ENCODE results near the gene PLEKHM2.
"Not testable (repeated sequence)": the region's sequence is repeated elsewhere in the genome, so short reads cannot be mapped to it uniquely, and the experiment has no call there.

The PLEKHM2 gene

DNA sequence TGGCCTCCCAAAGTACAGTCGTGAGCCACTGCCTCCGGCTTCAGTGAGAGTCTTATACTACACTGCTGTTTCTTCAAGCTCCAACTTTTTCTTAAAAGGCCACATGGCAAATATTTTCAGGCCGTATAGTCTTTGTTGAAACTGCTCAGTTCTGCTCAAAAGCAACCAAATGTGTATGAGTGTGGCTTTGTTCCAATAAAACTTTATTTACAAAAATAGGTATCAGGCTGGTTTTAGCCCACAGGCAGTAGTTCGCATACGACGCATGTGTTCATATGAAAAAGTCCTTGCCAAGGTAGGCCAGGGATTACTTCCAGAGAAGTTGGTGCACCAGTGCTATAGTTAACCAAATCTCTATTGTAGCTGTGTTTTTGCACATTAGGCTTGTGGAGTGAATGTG lies 6.2 kb downstream of the PLEKHM2 start:
- no peak for DNase-seq (ENCODE audit: low read depth)
- no peak overlapping the region for H3K4me3 ChIP-seq (ENCODE audit: low read length)
- TF ChIP-seq, protein P1, sequence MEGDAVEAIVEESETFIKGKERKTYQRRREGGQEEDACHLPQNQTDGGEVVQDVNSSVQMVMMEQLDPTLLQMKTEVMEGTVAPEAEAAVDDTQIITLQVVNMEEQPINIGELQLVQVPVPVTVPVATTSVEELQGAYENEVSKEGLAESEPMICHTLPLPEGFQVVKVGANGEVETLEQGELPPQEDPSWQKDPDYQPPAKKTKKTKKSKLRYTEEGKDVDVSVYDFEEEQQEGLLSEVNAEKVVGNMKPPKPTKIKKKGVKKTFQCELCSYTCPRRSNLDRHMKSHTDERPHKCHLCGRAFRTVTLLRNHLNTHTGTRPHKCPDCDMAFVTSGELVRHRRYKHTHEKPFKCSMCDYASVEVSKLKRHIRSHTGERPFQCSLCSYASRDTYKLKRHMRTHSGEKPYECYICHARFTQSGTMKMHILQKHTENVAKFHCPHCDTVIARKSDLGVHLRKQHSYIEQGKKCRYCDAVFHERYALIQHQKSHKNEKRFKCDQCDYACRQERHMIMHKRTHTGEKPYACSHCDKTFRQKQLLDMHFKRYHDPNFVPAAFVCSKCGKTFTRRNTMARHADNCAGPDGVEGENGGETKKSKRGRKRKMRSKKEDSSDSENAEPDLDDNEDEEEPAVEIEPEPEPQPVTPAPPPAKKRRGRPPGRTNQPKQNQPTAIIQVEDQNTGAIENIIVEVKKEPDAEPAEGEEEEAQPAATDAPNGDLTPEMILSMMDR (conservative IDR thresholded peaks at IDR 0.05; ENCODE audit: low read length) = no peak

DNA sequence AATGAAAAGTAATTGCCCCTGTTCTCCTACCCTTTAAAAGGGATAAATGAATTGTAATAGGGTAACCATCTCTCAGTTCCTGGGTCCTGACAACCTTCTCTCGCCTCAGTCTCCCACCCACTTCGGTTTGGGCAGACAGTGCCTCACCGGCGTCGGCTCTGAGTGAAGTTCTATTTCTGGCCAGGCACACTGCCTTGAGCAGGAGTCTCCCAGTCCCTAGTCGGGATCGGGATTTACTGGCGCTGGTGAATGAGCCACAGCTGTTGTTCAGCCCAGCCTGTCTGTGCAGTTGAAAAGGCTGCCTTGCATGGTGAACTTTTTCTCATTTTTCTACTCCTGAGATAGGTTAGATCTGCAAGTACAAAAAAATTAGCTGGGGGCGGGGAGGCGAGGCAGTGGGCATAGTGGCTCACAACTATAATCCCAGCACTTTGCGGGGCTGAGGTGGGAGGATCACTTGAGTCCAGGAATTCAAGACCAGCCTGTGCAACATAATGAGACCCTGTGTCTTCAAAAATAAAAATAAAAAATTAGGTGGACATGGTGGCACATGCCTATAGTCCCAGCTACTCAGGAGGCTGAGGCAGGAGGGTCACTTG lies 7.4 kb downstream of the PLEKHM2 start:
- no peak for DNase-seq (ENCODE audit: low read depth)
- H3K4me3 ChIP-seq (ENCODE audit: low read length) = no peak overlapping the region
- TF ChIP-seq, protein P1 (conservative IDR thresholded peaks at IDR 0.05; ENCODE audit: low read length) = no peak

DNA sequence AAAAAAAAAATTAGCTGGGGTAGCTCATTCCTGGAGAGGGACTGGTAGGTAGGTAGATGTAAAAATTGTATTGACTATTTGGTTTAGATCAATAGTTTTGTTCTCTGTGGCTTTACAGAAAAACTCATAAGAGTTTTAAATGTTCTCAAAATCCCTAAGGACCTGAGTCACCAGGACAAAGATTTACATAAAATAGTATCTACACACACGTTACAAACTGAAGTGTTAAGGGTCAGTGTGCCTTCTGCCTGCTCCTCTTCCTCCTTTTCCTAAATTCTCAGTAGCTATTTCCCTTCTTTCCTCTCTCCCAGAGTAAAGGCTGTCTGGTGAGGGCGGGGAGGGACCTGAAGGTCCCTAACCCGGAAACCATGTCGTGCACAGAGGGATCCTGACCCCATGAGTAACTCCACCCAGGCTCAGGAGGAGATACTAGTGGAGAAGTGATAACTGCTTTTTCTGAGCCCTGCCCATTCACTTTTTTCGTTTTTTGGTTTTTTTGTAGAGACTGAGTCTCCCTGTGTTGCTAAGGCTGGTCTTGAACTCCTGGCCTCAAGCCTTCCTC lies 8.1 kb downstream of the PLEKHM2 start:
- TF ChIP-seq, protein P1 (conservative IDR thresholded peaks at IDR 0.05; ENCODE audit: low read length) = no peak
- no peak for DNase-seq (ENCODE audit: low read depth)
- H3K4me3 ChIP-seq (ENCODE audit: low read length) = no peak overlapping the region

DNA sequence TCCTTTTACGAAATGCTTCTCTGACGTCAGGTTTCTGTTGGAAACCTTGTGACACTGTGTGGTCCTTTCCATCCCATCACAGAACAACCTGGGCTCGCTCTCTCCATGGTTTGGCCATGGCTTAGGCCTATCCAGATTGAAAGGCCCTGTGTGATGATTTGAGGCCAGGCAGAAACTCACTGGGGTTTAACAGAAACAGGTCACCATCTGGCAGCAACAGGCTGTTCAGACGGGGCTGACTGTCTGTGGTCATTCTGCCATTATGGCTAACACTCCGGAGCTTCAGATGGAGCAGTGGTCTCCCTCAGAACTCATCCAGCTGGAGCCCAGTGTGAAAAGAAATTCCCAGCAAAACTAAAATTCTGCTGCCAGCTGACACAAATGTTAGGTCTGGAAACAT lies 9.3 kb downstream of the PLEKHM2 start:
- DNase-seq (ENCODE audit: low read depth) = no peak
- TF ChIP-seq, protein P1 (conservative IDR thresholded peaks at IDR 0.05; ENCODE audit: low read length) = no peak
- H3K4me3 ChIP-seq (ENCODE audit: low read length) = no peak overlapping the region

DNA sequence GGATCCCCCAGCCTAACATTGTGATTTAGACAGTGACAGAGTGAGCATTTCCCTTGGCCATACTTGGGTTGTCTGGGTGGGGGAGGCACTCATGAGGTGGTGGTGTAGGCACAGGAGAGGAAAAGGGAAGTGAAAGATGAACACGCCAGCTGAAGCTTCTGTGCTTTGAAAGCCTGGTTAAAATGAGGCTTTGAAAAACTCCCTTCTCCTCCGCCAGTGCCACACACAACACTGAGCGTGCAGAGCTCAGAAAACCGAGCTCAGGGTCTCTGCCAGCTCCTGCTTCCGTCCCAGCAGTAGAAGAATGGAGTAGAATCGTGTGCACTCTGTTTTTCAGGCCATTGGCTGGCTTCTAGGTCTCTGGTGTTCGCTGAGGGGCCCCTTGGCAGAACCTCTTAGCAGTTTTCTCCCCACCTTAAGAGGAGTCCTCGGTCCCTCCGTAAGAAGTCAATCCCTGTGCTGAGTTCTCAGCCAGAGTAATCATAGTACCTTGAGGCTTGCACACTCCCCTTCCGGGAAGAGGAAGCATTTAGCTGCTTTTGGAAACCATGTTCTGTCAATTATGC lies 12.9 kb downstream of the PLEKHM2 start:
- DNase-seq (ENCODE audit: low read depth) = no peak
- TF ChIP-seq, protein P1 (conservative IDR thresholded peaks at IDR 0.05; ENCODE audit: low read length) = no peak
- no peak overlapping the region for H3K4me3 ChIP-seq (ENCODE audit: low read length)

DNA sequence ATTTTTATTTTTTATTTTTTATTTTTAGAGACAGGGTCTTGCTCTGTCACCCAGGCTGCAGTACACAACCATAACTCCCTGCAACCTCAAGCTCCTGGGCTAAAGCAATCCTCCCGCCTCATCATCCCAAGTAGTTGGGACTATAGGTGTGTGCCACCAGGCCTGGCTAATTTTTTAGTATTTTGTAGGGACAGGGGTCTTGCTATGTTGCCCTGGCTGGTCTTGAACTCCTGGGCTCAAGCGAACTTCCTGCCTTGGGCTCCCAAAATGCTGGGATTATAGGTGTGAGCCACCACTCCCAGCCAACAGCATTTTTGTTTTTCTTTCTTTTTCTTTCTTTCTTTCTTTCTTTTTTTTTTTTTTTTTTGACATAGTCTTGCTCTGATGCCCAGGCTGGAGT lies 14.1 kb downstream of the PLEKHM2 start:
- no peak overlapping the region for H3K4me3 ChIP-seq (ENCODE audit: low read length)
- TF ChIP-seq, protein P1 (conservative IDR thresholded peaks at IDR 0.05; ENCODE audit: low read length) = no peak

DNA sequence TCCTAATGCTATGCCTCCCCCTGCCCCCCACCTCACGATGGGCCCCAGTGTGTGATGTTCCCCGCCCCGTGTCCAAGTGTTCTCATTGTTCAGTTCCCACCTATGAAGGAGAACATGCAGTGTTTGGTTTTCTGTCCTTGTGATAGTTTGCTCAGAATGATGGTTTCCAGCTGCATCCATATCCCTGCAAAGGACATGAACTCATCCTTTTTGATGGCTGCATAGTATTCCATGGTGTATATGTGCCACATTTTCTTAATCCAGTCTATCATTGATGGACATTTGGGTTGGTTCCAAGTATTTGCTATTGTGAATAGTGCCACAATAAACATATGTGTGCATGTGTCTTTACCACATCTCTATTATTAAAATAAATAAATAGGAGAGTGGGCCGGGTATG lies 15.2 kb downstream of the PLEKHM2 start:
- not testable (repeated sequence) for DNase-seq (ENCODE audit: low read depth); H3K4me3 ChIP-seq (ENCODE audit: low read length)

More for the DNA sequence above, 14.1 kb downstream of the PLEKHM2 start:
- DNase-seq (ENCODE audit: low read depth) = no peak

All from AG10803 (cell line).